ENCODE results near the gene FAM221B.

FAM221B gene

DNA sequence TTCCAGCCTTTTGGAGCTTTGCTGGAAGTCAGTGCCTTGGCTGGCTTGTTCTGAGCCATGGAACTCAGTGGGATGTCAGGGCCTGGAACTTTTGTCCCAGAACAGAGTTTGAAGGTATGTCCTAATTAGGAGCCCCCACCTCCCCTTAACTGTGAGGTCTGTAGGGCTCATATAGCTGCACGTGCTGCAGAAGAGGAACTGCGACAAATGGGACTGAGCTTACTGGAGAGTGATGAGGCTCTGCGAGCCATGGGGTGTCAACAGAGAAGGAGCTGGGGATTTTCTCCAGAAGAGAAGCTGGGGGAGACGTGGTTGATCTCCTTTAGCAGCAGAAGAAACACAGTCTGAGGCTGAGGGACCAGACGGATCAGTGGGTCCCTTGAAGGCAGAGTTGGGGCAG lies 11.4 kb upstream of the FAM221B start:
- no peak for DNase-seq (ENCODE audit: low read depth, low spot score)
- H3K27me3 ChIP-seq (ENCODE audit: insufficient read depth, insufficient read length): no peaks in the 10 kb centered on the region
- no peak overlapping the region for H3K9ac ChIP-seq (ENCODE audit: insufficient read length, low read depth)

DNA sequence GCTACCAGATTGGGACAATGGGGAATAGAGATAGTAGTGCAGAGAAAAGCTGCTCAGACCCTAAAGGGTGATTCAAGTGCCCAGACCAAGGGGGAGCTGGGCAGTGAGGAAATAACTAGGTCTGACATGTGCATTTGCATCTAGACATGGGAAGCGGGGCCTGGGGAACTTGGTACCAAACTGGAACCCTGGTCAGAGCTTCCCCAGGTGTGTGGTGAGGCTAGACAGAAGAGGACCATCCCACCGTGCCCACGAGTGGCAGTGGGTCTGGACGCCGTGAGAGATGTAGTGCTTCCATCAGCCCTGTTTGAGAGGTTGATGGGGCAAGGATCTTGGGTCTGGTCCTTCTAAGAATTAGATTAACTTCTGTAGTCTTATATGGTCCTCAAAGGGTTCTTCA lies 8.1 kb upstream of the FAM221B start:
- H3K27me3 ChIP-seq (ENCODE audit: insufficient read depth, insufficient read length): no peaks in the 10 kb centered on the region
- H3K4me1 ChIP-seq (ENCODE audit: insufficient read depth, insufficient read length): peaks cover 4% of the 10 kb centered on the region
- no peak overlapping the region for H3K4me3 ChIP-seq (ENCODE audit: insufficient read length, low read depth)
- H3K9ac ChIP-seq (ENCODE audit: insufficient read length, low read depth): no peak overlapping the region
- H3K9me3 ChIP-seq (ENCODE audit: insufficient read depth, low read length): no peaks in the 10 kb centered on the region
- no peak for DNase-seq (ENCODE audit: low read depth, low spot score)
- TF ChIP-seq SUZ12 (IDR thresholded peaks at IDR 0.05; ENCODE audit: extremely low read depth, insufficient read depth, insufficient read length) (no peak), ZNF274 (IDR thresholded peaks at IDR 0.05; ENCODE audit: low read depth, low read length) (no peak), YY1 (IDR thresholded peaks at IDR 0.05; ENCODE audit: insufficient read depth, insufficient read length) (no peak)
- no peaks in the 10 kb centered on the region for H3K36me3 ChIP-seq (ENCODE audit: insufficient read depth, insufficient read length, low read length)

More for the DNA sequence above, 11.4 kb upstream of the FAM221B start:
- TF ChIP-seq ZNF274 (IDR thresholded peaks at IDR 0.05; ENCODE audit: low read depth, low read length) (no peak), SUZ12 (IDR thresholded peaks at IDR 0.05; ENCODE audit: extremely low read depth, insufficient read depth, insufficient read length) (no peak), YY1 (IDR thresholded peaks at IDR 0.05; ENCODE audit: insufficient read depth, insufficient read length) (no peak)
- no peaks in the 10 kb centered on the region for H3K9me3 ChIP-seq (ENCODE audit: insufficient read depth, low read length)
- peaks cover 9% of the 10 kb centered on the region for H3K4me1 ChIP-seq (ENCODE audit: insufficient read depth, insufficient read length)
- no peak overlapping the region for H3K4me3 ChIP-seq (ENCODE audit: insufficient read length, low read depth)
- H3K36me3 ChIP-seq (ENCODE audit: insufficient read depth, insufficient read length, low read length): no peaks in the 10 kb centered on the region

DNA sequence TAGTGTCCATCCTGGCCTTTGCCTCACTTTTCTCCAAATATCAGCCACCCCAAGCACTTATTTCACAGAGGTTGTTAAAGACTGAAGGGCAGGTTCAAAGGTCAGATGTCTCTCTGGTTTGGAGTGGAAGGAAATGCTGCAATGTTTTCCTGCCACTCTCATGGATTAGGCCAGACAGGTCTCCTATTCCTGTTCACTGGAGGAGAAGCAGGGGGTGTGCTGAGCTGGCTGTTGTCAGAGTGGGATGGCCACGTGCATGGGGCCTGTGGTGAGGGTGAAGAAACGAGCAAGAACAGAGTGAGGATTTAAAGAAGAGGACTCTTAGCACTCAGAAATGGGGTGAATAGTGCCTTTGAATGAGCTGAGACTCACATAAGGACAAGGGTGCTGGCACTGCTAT lies 7.2 kb upstream of the FAM221B start:
- TF ChIP-seq SUZ12 (IDR thresholded peaks at IDR 0.05; ENCODE audit: extremely low read depth, insufficient read depth, insufficient read length): no peak
- no peak for TF ChIP-seq YY1 (IDR thresholded peaks at IDR 0.05; ENCODE audit: insufficient read depth, insufficient read length)
- TF ChIP-seq ZNF274 (IDR thresholded peaks at IDR 0.05; ENCODE audit: low read depth, low read length): no peak
- Histone ChIP-seq H3K4me3 (ENCODE audit: insufficient read length, low read depth) (no peak overlapping the region), H3K36me3 (ENCODE audit: insufficient read depth, insufficient read length, low read length) (no peaks in the 10 kb centered on the region), H3K27me3 (ENCODE audit: insufficient read depth, insufficient read length) (no peaks in the 10 kb centered on the region), H3K9me3 (ENCODE audit: insufficient read depth, low read length) (no peaks in the 10 kb centered on the region), H3K4me1 (ENCODE audit: insufficient read depth, insufficient read length) (peaks cover 1% of the 10 kb centered on the region), H3K9ac (ENCODE audit: insufficient read length, low read depth) (no peak overlapping the region)
- no peak for DNase-seq (ENCODE audit: low read depth, low spot score)

DNA sequence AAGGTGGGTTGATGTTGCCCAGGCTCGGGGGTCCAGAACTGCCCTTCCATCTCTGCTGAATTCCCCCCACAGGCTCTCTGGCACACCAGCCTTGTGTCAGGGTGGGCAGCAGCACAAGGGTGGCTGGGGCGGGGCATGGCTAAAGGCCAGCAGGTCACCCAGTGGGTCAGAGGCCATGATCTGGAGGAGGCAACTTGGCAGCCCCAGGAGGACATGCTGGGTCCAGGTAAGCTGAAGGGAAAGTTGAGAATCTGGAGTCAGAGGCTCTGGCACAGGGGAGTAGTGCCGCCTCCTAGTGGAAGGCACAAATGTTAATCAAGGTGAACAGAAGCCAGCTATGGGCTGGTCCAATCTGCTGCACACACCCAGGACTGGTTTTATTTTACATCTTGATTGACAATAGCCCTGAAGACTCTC lies 6.7 kb upstream of the FAM221B start:
- Histone ChIP-seq H3K36me3 (ENCODE audit: insufficient read depth, insufficient read length, low read length) (no peaks in the 10 kb centered on the region), H3K4me1 (ENCODE audit: insufficient read depth, insufficient read length) (no peaks in the 10 kb centered on the region), H3K9me3 (ENCODE audit: insufficient read depth, low read length) (no peaks in the 10 kb centered on the region), H3K4me3 (ENCODE audit: insufficient read length, low read depth) (no peak overlapping the region), H3K9ac (ENCODE audit: insufficient read length, low read depth) (no peak overlapping the region), H3K27me3 (ENCODE audit: insufficient read depth, insufficient read length) (no peaks in the 10 kb centered on the region)
- no peak for TF ChIP-seq YY1 (IDR thresholded peaks at IDR 0.05; ENCODE audit: insufficient read depth, insufficient read length)
- TF ChIP-seq SUZ12 (IDR thresholded peaks at IDR 0.05; ENCODE audit: extremely low read depth, insufficient read depth, insufficient read length): no peak
- TF ChIP-seq ZNF274 (IDR thresholded peaks at IDR 0.05; ENCODE audit: low read depth, low read length): no peak
- no peak for DNase-seq (ENCODE audit: low read depth, low spot score)

DNA sequence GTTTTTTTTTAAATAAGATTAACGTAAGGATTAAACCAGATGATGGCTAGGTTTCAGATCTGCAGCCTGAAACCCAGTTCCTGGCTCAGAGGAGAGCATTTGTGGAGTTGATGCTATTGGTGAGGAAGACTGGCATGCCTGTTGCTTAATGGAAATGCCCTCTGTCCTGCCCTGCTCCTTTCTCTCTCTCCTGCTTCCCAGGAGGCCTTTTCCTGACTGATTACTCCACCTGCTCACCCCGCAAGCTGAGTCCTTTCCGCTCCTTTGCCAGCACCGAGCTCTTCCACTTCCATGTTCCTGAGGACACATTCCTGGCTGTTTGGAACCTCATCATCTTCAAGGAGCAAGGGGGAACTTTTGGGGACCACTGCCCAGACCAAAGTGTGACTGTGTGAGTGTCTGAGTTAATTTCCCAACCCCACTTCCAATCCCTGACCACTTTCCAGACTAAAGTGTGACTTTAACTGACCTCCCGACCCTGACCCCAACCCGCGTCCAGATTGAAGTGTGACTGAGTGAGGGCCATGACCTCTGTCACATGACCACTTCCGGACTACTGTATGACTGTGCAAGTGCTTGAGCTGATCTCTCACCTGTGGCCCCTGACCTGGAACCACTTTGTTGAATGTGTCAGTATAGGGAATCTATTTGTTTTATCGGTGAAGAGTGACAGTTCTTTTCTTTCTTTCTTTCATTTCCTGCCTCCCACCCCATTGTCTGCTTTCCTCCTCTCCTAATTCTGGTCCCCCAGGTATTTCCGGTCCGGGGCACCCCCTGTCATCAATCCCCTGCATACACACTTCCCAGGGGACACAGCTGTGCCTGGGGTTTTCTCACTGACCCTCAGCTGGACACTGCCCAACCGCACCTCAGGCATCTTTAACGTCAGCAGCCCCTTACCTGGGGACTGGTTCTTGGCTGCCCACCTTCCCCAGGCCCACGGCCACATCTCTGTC lies 6.0 kb upstream of the FAM221B start:
- DNase-seq (ENCODE audit: low read depth, low spot score): no peak
- Histone ChIP-seq H3K9me3 (ENCODE audit: insufficient read depth, low read length) (no peaks in the 10 kb centered on the region), H3K36me3 (ENCODE audit: insufficient read depth, insufficient read length, low read length) (no peaks in the 10 kb centered on the region), H3K4me1 (ENCODE audit: insufficient read depth, insufficient read length) (no peaks in the 10 kb centered on the region), H3K9ac (ENCODE audit: insufficient read length, low read depth) (no peak overlapping the region), H3K4me3 (ENCODE audit: insufficient read length, low read depth) (no peak overlapping the region), H3K27me3 (ENCODE audit: insufficient read depth, insufficient read length) (no peaks in the 10 kb centered on the region)
- TF ChIP-seq ZNF274 (IDR thresholded peaks at IDR 0.05; ENCODE audit: low read depth, low read length) (no peak), YY1 (IDR thresholded peaks at IDR 0.05; ENCODE audit: insufficient read depth, insufficient read length) (no peak), SUZ12 (IDR thresholded peaks at IDR 0.05; ENCODE audit: extremely low read depth, insufficient read depth, insufficient read length) (no peak)

DNA sequence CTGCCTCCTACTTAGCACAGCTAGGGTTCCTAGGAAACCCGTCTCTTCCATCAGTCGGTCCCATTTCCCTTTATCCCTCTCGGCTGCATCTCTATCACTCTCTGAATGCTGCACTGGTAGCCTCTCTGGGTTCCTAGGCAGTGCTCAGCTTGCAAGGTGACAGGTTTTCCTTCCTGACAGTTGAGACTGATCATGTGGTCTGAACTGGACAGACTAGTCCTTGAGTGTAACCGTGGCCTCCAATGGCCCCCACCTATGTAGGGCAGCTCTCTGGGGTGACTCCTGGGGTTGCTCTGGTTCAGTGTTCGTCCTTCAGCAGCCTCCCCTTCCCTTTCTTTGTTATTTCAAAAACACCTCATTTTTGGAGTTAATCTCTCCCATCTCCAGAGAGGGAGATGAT lies 4.3 kb upstream of the FAM221B start:
- Histone ChIP-seq H3K4me1 (ENCODE audit: insufficient read depth, insufficient read length) (no peaks in the 10 kb centered on the region), H3K9ac (ENCODE audit: insufficient read length, low read depth) (no peak overlapping the region), H3K4me3 (ENCODE audit: insufficient read length, low read depth) (no peak overlapping the region), H3K9me3 (ENCODE audit: insufficient read depth, low read length) (no peaks in the 10 kb centered on the region), H3K27me3 (ENCODE audit: insufficient read depth, insufficient read length) (no peaks in the 10 kb centered on the region), H3K36me3 (ENCODE audit: insufficient read depth, insufficient read length, low read length) (no peaks in the 10 kb centered on the region)
- DNase-seq (ENCODE audit: low read depth, low spot score): no peak
- TF ChIP-seq ZNF274 (IDR thresholded peaks at IDR 0.05; ENCODE audit: low read depth, low read length) (no peak), SUZ12 (IDR thresholded peaks at IDR 0.05; ENCODE audit: extremely low read depth, insufficient read depth, insufficient read length) (no peak), YY1 (IDR thresholded peaks at IDR 0.05; ENCODE audit: insufficient read depth, insufficient read length) (no peak)

DNA sequence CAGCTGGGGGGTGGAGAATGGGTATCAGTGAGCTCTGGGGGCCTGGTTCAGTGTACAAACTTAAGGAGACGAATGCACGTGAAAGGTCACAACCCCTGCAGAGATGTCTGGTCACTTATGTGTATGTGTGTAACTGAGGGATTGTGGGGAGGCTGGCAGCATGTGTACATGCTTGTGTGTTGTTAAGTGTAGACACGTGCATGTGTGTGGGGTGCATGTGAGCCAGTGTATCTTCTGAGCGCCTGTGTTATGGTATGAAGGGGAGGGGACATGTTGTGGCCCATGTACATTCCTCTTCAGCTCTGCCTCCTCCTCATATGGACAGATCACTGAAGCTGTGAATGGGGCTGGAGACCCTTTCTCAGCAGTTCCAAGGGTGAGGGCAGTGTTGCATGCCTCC lies 2.5 kb upstream of the FAM221B start:
- no peaks in the 10 kb centered on the region for H3K9me3 ChIP-seq (ENCODE audit: insufficient read depth, low read length)
- H3K4me3 ChIP-seq (ENCODE audit: insufficient read length, low read depth): no peak overlapping the region
- no peaks in the 10 kb centered on the region for H3K4me1 ChIP-seq (ENCODE audit: insufficient read depth, insufficient read length)
- no peaks in the 10 kb centered on the region for H3K27me3 ChIP-seq (ENCODE audit: insufficient read depth, insufficient read length)
- H3K9ac ChIP-seq (ENCODE audit: insufficient read length, low read depth): no peak overlapping the region
- no peak for DNase-seq (ENCODE audit: low read depth, low spot score)
- no peaks in the 10 kb centered on the region for H3K36me3 ChIP-seq (ENCODE audit: insufficient read depth, insufficient read length, low read length)
- TF ChIP-seq ZNF274 (IDR thresholded peaks at IDR 0.05; ENCODE audit: low read depth, low read length): no peak

Measured in NT2/D1 (cell line).